ENCODE results near the gene NLGN1.

The NLGN1 gene

DNA sequence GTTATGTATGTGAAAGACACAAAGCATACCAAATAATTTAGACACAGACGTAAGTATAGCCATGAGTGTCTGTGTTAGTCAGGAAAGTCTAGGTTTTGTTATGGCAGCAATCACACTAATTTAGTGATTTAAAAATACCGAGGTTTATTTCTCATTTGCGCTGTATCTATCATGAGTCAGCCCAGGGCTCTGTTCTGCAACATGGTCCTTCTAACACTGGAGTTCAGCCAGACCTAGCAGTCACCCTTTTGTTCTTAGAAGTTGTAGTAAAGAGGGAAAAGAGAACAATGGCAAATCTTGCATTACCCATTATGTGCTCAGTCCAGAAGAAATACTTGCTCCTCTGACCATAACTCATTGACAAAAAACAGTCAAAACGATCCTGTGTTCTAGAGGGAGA lies 311.5 kb downstream of the NLGN1 start:
- peak; percentile 83 for DNase-seq (ENCODE audit: low read depth, low spot score)

GRCh38 chr3:173711619-173712018 lies 314.1 kb downstream of the NLGN1 start:
- peak; percentile 48 for DNase-seq (ENCODE audit: low read depth, low spot score)

DNA sequence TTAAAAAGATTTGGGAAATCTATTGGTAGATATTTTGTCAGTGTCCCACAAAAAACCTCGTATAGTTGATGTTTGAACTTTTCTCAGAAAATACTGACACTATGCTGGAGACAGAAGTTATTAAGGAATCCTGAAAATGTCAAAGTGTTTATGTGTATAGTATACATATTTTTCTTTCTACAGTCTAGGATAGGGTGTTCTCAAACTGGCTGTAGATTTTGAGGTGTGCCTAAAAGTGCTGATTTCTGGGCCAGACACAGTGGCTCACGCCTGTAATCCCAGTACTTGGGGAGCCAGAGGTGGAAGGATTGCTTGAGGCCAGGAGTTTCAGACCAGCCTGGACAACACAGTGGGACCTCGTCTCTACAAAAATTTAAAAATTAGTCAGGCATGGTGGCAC lies 322.0 kb downstream of the NLGN1 start:
- DNase-seq (ENCODE audit: low read depth, low spot score), result no peak

DNA sequence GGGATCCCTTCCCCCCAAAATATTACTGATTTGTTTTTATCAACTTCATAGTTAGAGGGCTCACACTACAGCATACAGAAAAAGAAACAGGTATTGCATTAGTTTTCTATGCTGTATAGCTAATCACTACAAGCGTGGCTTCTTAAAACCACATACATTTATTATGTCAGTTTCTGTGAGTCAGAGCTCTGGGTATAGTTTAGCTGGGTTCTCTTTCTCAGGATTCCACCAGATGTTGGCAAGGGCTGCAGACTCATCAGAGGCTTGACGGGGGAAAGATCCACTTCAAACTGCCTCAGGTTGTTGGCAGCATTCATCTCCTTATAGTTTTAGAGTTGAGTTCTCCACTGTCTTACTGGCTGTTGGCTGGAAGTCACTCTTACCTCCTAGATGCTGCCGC lies 328.0 kb downstream of the NLGN1 start:
- DNase-seq (ENCODE audit: low read depth, low spot score), result no peak

GRCh38 chr3:173730391-173730790 lies 332.8 kb downstream of the NLGN1 start:
- DNase-seq (ENCODE audit: low read depth, low spot score), result no peak

- DNase-seq (ENCODE audit: low read depth, low spot score), result peak; percentile 66
Observed at GRCh38 chr3:173732237-173732636, 334.7 kb downstream of the NLGN1 start.

DNA sequence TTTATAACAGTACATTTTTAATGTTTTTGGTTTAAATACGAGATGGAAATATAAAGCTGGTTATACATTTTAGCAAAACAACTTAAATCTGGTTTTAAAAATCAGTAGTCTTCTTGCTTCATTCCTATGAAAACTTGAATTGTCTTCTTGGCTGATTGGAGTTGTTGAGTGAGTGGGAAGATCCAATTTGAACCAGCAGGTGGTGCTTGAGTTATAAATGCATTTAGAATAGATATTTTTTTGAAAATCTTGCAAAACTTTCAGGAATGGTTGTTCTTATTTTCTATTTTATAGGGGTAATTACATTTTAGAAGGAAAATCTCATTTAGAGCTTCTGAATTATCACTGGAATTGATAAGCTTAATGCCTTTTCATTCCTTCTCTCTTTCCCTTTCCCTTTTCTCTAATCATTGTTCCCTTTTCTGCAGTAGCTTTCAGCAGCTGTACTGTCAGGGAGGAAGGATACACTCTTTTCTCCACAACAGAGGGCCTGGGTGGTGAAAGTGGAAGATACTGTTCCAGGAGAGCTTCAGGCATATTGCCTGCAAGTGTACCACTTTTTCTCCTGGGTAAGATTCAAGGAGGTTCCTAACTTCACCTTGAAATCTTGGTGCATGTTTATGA lies 335.6 kb downstream of the NLGN1 start:
- peak; percentile 59 for DNase-seq (ENCODE audit: low read depth, low spot score)

GRCh38 chr3:173734473-173734872 lies 336.9 kb downstream of the NLGN1 start:
- no peak for DNase-seq (ENCODE audit: low read depth, low spot score)

GRCh38 chr3:173734895-173735294 lies 337.4 kb downstream of the NLGN1 start:
- no peak for DNase-seq (ENCODE audit: low read depth, low spot score)

DNA sequence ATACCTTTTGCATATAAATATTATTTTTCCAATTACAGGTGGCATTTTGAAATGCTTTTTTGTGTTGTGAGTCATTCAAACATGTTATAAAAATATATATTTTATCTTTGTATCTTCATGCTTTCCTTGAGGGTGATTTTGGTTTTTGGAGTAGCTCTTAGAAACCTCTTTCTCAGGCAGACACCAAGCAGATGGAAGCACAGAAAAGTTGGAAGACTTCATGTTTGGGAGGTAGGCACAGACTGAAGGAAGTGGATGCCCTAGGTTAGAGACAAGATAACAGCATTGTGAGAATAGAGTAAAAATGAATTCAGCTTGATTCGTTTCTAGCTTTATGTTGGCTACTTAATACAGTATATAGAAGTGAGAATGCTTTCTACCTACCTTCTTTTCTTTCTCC lies 338.3 kb downstream of the NLGN1 start:
- DNase-seq (ENCODE audit: low read depth, low spot score), result no peak

- DNase-seq (ENCODE audit: low read depth, low spot score), result no peak
Observed at GRCh38 chr3:173737167-173737808, 339.7 kb downstream of the NLGN1 start.

DNA sequence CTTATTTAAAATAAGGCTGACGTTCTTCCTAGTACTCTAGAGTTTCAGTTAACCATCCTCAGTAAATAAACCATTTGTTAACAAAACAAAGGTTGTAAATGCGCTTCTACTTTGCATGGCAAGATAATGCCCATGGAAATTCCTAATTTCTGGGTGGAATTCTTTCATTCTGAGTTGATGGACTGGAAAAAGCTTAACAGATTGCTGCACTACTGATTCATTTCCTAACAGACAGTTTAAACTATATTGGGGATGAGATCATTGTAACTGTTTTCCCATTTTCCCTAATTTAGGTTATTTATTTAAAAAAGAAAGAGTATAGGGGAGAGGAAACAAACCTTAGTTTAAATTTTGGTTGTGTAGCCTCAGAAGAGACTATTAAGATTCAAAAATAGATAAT lies 342.2 kb downstream of the NLGN1 start:
- peak; percentile 63 for DNase-seq (ENCODE audit: low read depth, low spot score)

- DNase-seq (ENCODE audit: low read depth, low spot score), result no peak
Observed at GRCh38 chr3:173742491-173742890, 344.9 kb downstream of the NLGN1 start.

DNA sequence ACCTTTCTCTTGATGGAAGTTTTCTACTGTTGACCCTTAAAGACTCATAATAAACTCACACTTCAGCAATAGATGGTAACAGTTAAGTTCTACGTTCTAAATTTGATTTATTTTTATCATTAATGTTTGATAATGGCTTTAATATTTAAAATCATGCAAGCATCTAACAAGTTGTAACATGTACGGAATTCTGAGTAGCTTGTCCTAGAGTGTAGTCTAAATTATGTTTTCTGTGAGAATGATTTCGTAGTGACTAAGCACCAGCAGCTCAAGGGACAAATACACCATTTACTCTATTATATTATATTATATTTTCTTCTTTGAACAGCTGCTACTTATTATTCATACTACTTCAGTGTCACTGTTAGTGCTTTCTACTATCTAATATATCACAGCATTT lies 345.6 kb downstream of the NLGN1 start:
- DNase-seq (ENCODE audit: low read depth, low spot score), result peak; percentile 23

DNA sequence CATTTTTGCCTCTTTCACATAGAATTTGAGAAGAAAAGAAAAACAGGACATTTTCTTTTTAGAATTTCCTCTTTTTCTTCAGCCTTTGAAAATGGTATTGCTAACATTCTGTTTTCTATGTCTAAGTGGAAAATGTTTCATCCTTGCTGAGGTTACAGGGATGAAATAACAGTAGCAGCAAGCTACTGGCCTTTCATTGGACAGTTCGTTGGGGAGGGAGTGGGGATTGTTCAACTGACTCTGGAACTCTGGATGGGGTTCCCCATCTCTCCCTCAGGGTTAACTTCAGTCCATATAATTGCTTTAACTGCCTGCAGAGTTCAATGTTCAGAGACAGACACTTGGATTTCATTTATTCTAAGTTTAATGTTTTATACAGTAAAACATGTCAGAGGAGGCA lies 346.0 kb downstream of the NLGN1 start:
- DNase-seq (ENCODE audit: low read depth, low spot score), result no peak

DNA sequence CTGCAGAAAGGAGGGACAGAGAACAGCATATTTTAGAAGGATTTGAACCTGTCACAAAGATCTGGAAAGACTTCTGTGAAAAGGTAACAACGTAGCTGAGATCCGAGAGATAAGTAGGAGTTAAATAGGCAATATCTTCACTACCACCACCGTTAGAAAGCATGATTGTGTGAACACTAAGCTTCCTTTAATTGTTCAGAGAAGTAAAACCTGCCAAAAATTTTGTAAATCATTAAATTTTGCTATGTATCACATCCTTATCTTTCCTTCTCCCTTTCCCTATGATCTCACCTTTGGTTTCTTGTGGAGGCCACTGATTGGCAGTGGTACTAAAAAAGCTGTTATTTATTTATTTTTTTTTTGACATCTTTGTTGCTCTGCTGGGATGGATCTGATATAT lies 346.9 kb downstream of the NLGN1 start:
- no peak for DNase-seq (ENCODE audit: low read depth, low spot score)

GRCh38 chr3:173744895-173745294 lies 347.4 kb downstream of the NLGN1 start:
- DNase-seq (ENCODE audit: low read depth, low spot score), result no peak

DNA sequence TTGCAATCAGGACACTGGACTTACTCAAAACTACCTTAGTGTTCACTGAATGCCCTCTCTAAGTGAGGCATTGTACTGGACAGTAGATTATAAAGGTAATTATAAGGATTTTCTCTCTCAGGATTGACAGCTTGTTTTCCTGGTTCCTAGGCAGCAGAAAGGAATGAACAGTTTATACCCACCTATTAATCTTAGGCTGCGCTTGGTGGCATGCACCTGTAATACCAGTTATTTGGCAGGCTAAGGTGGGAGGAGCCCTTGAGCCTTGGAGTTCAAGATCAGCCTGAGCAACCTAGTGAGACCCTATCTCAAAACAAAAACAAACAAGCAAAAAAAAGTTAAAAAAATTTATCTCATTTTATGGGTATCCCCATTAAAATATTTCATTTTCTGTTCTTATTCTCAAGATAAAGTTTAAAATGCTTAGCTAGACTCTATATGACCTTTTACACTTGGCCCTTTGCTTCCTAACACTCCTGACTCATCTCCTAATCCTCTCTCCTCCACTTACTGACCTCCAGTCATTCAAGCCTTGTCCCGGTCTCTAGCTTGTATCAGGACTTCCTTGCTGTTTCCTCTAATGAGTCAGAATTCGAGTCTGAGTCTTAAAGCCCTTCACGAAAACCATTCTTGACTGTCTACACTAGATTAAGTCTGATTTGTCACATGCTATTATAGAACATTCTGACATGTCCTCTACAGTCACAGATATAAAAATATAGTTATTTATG lies 348.6 kb downstream of the NLGN1 start:
- no peak for DNase-seq (ENCODE audit: low read depth, low spot score)

DNA sequence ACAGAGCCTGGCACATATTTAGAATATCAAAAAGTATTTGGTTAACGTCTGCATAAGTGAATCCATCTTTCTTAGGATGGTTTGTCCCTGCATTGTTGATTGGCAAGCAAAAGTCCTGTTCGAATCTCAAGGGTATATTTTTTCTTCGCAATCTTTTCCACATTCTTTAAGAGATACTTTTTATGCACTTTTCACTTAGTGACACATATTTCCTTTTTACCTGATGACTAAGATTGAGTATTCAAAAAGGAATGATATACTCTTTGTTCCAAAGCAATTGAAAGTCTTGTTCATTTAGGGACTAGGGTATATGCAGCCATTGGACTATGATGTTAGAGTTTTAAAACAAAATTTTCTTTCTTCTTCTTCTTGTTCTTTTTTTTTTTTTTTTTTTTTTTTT lies 349.9 kb downstream of the NLGN1 start:
- no peak for DNase-seq (ENCODE audit: low read depth, low spot score)

DNA sequence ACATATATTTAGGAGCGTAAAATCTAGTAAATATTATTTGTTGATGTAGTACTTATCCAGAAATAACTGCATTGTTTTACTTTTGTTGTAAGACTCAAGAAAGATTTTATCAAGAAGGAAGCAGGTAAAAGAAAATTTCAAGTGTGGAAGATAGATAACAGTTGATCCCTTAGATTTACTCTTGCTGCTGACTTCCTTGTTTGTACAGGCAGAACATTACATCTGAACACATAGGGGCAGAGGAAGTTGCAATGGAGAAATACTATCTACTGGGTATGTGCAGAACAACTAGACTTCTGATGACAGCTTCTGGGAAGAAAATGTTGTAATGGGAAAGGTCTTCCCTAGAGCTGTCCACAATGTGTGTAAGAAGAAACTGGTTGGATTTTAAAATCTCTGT lies 350.6 kb downstream of the NLGN1 start:
- DNase-seq (ENCODE audit: low read depth, low spot score), result no peak

DNA sequence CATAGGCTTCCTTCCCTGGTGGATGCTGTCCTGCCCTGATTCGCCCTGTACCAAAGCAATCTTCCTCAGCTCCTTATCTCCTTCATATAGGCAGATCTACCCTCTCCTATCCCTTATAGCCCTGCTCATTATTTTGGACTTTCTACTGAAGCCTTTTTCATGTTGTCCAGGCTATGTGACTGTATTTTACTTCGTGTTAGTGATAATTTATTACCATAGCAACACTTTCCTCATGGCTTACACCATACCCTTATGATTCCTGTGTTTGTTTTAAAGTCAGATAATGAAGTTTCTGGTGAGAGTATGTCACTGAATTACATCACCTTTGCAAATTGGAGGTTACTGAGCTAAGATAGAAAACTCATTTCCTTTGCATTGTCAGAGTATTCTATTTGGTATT lies 352.6 kb downstream of the NLGN1 start:
- peak; percentile 36 for DNase-seq (ENCODE audit: low read depth, low spot score)

GRCh38 chr3:173750591-173750990 lies 353.0 kb downstream of the NLGN1 start:
- DNase-seq (ENCODE audit: low read depth, low spot score), result no peak

DNA sequence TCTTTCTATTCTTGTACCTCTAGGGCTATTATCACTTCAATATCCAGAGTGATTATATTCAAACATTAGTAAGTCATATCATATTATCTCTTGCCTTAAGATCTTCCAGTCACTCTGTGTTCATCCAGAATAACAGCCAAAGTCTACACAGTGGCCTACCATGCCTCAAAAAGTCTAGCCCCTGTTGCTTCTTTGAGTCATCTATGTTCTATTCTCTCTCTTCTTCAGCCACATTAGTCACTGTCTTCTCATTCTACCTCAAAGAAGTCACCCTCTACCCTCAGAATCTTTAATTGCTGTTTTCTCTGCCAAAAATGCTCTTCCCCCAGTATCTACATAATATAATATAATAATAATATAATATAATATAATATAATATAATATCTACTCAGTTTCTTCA lies 356.0 kb downstream of the NLGN1 start:
- no peak for DNase-seq (ENCODE audit: low read depth, low spot score)
